DOHH2 (cell line): ENCODE data around the gene DNAJB6.

Experiments
- CTCF ChIP-seq: fragments of 200-600 bp; sonication (generic); IDR thresholded peaks from one replicate; pipeline ENCODE4 v1.5.1; 2014; ENCODE audit warnings: antibody characterized with exemption, mild to moderate bottlenecking, low read depth, low read length; ENCODE audit not compliant: poor library complexity, severe bottlenecking
- EZH2phosphoT487 ChIP-seq: fragments of 200-600 bp; sonication (generic); IDR thresholded peaks from 2 replicates; pipeline ENCODE4 v1.6.1; 2017; ENCODE audit warnings: borderline replicate concordance, mild to moderate bottlenecking, antibody characterized with exemption, low read length, moderate library complexity, mixed read lengths

DNA sequence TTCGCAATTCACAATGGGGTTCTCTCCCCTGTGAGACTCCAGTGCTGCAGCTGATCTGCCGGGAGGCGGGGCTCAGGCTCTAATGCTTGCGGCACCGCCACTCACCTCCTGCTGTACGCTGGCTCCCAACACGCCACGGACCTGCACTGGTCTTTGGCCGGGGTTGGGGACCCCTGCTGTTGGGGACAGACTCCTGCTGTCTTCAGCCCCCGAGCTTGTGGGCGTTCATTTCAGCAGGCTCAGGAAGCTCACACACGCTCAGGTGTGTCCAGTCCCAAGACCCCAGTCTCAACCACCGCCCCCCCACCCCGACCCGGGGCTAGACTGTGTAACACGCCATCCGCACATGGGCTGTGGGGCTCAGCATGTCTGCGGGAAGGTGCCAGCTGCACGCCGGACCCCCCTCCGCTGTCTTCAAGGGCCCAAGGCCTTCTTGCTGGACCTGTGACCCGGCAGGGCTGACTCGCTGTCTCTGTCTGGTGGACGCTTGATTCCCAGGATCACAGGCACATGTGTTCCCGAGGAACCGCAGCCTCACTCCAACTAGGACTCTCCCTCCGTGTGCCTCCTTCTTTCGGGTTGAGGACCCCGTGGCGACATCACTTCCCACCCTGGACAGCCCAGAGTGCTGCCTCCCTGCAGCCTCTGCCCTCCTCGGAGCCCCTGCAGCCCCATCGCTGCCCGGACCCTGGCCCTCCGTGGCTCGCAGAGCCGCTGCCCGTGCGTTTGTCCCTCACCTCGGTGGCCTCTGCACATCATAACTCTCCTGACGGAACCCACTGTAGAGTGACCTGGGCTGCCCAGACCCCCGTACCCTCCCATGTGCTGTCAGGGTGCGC is 106.4 kb downstream of the DNAJB6 start:
- TF ChIP-seq CTCF (no peak), EZH2phosphoT487 (no peak)
